ENCODE results near the gene H6PD. TPM values are rescaled to one million over a fixed set of nuclear protein-coding genes. Genes with fewer than 3 reads are reported as not detected.
A peak's percentile ranks its signal among the peaks of the same experiment; 100 is the strongest.

Gene H6PD
- total RNA-seq, 4 donors from 2014 or later, result 27.0 to 62.2 (median 44.0) TPM

GRCh38 chr1:9292361-9293240 lies 58.0 kb downstream of the H6PD start, which contains the start of gene SPSB1:
Gene SPSB1, plus strand, starts transcription at chr1:9292894. Its CDS starts 62,998 bp downstream, at chr1:9355892.
- Histone ChIP-seq H3K27me3 (no peaks in the 10 kb centered on the region), H3K9me3 (peaks cover 0 to 13% (median 1%) of the 10 kb centered on the region in 3 donors), H3K4me3 (peak within 1 kb of the TSS; percentile 76 to 83), H3K27ac (peak within 1 kb of the TSS; percentile 96 to 99 (median 98)), H3K36me3 (peaks cover 0 to 4% of the 10 kb centered on the region in 2 donors), H3K4me1 (peaks cover 0 to 65% (median 23%) of the 10 kb centered on the region in 3 donors)
- TF ChIP-seq POLR2A (IDR thresholded peaks at IDR 0.05) (peak; percentile 95 to 97), EP300 (IDR thresholded peaks at IDR 0.05) (no peak), POLR2AphosphoS5 (IDR thresholded peaks at IDR 0.05) (peak; percentile 92)
- TF ChIP-seq, protein P1, sequence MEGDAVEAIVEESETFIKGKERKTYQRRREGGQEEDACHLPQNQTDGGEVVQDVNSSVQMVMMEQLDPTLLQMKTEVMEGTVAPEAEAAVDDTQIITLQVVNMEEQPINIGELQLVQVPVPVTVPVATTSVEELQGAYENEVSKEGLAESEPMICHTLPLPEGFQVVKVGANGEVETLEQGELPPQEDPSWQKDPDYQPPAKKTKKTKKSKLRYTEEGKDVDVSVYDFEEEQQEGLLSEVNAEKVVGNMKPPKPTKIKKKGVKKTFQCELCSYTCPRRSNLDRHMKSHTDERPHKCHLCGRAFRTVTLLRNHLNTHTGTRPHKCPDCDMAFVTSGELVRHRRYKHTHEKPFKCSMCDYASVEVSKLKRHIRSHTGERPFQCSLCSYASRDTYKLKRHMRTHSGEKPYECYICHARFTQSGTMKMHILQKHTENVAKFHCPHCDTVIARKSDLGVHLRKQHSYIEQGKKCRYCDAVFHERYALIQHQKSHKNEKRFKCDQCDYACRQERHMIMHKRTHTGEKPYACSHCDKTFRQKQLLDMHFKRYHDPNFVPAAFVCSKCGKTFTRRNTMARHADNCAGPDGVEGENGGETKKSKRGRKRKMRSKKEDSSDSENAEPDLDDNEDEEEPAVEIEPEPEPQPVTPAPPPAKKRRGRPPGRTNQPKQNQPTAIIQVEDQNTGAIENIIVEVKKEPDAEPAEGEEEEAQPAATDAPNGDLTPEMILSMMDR (IDR thresholded peaks at IDR 0.05), result peak in 2 of 4 experiments; percentile 15 to 38
- ATAC-seq, result peak; percentile 58
- WGBS, 2 donors (ENCODE audit: low coverage in 1 of 2), result no CpG with 5 or more reads among the region's 119 CpGs

GRCh38 chr1:9293241-9293532 lies 58.6 kb downstream of the H6PD start:
- peaks cover 0 to 71% (median 23%) of the 10 kb centered on the region in 3 donors for H3K4me1 ChIP-seq
- TF ChIP-seq POLR2AphosphoS5 (IDR thresholded peaks at IDR 0.05), result no peak
- TF ChIP-seq, protein P1 (IDR thresholded peaks at IDR 0.05), result no peak
- no peak for TF ChIP-seq POLR2A (IDR thresholded peaks at IDR 0.05)
- TF ChIP-seq EP300 (IDR thresholded peaks at IDR 0.05), result no peak
- peaks cover 0 to 7% (median 1%) of the 10 kb centered on the region in 3 donors for H3K9me3 ChIP-seq
- ATAC-seq, result no peak
- peak overlapping the region; percentile 92 to 99 (median 96) for H3K27ac ChIP-seq
- H3K4me3 ChIP-seq, result peak overlapping the region; percentile 76 to 83
- no CpG with 5 or more reads among the region's 43 CpGs for WGBS, 2 donors (ENCODE audit: low coverage in 1 of 2)
- H3K36me3 ChIP-seq, result peaks cover 0 to 4% of the 10 kb centered on the region in 2 donors
- no peaks in the 10 kb centered on the region for H3K27me3 ChIP-seq

GRCh38 chr1:9293533-9294404 lies 59.2 kb downstream of the H6PD start:
- H3K4me3 ChIP-seq, result peak overlapping the region; percentile 76 to 83
- H3K27ac ChIP-seq, result peak overlapping the region; percentile 92 to 99 (median 96)
- H3K27me3 ChIP-seq, result no peaks in the 10 kb centered on the region
- peaks cover 0 to 4% of the 10 kb centered on the region in 2 donors for H3K36me3 ChIP-seq
- H3K4me1 ChIP-seq, result peaks cover 0 to 77% (median 23%) of the 10 kb centered on the region in 3 donors
- TF ChIP-seq, protein P1 (IDR thresholded peaks at IDR 0.05), result peak in 1 of 4 experiments; percentile 10
- TF ChIP-seq EP300 (IDR thresholded peaks at IDR 0.05) (no peak), POLR2A (IDR thresholded peaks at IDR 0.05) (peak in 1 of 2 donors; percentile 0), POLR2AphosphoS5 (IDR thresholded peaks at IDR 0.05) (peak; percentile 38)
- 6 to 20% methylated on average over 2 to 11 of the region's 41 CpGs for WGBS, 2 donors (ENCODE audit: low coverage in 1 of 2)
- H3K9me3 ChIP-seq, result peaks cover 0 to 2% (median 0%) of the 10 kb centered on the region in 3 donors
- no peak for ATAC-seq

DNA sequence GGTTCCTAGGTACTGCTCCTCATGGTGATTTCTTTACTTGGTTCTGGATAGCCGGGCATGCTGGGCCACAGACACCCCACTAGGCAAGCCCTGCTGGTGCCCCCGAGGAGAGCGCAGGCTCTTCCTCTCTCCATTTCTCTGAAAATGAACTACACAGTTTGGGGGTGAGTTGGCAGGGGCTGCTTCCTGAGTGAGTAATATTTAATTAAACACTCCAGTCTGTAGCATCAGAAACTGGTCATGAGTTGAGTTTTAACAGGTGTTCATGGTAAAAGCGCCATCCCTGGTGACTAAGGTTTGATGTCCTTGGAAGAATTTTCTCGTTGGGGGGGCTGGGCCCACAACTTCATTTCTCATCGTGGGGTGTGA lies 59.8 kb downstream of the H6PD start:
- Histone ChIP-seq H3K27me3 (no peaks in the 10 kb centered on the region), H3K9me3 (no peaks in the 10 kb centered on the region), H3K27ac (peak overlapping the region; percentile 14 to 99 (median 96)), H3K4me3 (peak overlapping the region; percentile 76 to 83), H3K4me1 (peaks cover 0 to 83% (median 23%) of the 10 kb centered on the region in 3 donors), H3K36me3 (peaks cover 0 to 4% of the 10 kb centered on the region in 2 donors)
- TF ChIP-seq, protein P1 (IDR thresholded peaks at IDR 0.05), result no peak
- TF ChIP-seq POLR2A (IDR thresholded peaks at IDR 0.05), result peak in 1 of 2 donors; percentile 25
- peak; percentile 81 for TF ChIP-seq POLR2AphosphoS5 (IDR thresholded peaks at IDR 0.05)
- no peak for TF ChIP-seq EP300 (IDR thresholded peaks at IDR 0.05)
- 0% methylated on average over 1 of the region's 6 CpGs; no CpG with 5 or more reads in 1 of the 2 donors for WGBS, 2 donors (ENCODE audit: low coverage in 1 of 2)
- peak; percentile 2 for ATAC-seq

Measured in gastroesophageal sphincter (tissue), 4 donors.